Measurements from ENCODE around the gene FANK1.
"Not testable (repeated sequence)": the region's sequence is repeated elsewhere in the genome, so short reads cannot be mapped to it uniquely, and the experiment has no call there.

FANK1 gene

DNA sequence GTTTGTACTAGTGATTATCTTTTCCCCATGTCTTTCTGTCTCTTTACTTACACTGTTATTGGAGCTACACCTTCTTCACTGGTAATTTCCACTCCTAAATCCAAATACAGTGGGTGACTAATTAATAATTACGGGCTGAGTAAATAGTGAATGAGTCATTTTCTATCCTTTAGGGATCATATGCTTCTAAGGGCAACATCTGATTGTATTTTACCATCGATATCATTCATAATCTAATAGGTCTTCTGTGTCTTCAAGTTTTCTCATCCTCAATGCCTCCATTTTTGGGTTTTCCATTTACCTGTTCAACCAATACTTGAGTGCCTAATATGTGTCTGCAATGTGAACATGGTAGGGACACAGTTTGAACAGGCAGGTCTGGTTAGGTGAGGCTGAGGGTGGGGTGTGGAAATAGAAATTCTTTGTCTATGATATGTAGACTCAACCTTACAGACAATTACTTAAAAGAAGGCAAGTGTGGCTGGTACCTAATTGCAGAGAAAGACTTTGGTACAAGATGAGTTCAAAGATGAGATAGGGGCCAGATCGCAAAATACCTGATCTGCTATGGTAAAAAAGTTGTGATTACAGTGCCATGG, 9.4 kb upstream of the FANK1 start:
- DNase-seq, result no peak

GRCh38 chr10:125889441-125889840, 6.9 kb upstream of the FANK1 start:
- not testable (repeated sequence) for DNase-seq

DNA sequence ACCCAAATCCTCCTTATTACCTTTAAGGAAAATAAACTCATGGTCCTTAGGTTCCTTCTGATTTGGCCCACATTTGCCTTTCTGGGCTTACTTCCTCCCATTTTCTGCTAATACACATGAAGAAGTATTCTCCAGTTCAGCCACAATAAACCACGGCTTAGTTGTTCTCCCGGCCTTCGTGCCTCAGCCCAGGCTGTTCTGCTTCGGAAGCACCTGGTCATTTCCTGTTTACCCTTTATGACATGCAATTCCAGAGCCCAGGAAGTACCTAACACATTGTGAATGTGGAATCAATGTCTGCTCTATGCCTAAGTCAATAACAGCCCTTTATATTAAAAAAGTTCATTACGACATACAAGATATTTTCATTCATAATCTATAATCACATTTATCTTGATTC, 4.0 kb upstream of the FANK1 start:
- not testable (repeated sequence) for DNase-seq

DNA sequence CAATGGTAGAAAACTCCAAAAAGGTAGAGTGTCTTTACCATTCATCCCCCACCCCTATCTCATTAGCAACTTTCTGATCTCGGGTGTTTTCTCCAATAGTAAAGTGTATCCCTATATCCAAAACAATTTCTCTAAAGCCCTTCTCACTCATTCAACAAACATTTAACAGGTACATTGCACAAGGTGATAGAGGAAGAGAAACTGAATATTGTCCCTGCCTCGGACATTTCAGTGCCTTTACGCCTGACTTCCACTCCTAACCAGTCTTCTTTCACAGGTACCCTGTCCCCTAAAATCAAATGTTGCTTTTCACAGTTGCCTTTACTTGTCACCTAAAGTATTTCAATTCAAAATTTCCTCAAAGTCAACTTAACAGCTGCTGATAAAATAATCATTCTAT, 2.2 kb upstream of the FANK1 start:
- not testable (repeated sequence) for DNase-seq

GRCh38 chr10:125895130-125896087, 955 bp upstream of the FANK1 start:
- peak in 50 of 56 donors; percentile 10 to 75 (median 40) for DNase-seq

GRCh38 chr10:125897317-125897716, 953 bp downstream of the FANK1 start:
- not testable (repeated sequence) for DNase-seq

DNA sequence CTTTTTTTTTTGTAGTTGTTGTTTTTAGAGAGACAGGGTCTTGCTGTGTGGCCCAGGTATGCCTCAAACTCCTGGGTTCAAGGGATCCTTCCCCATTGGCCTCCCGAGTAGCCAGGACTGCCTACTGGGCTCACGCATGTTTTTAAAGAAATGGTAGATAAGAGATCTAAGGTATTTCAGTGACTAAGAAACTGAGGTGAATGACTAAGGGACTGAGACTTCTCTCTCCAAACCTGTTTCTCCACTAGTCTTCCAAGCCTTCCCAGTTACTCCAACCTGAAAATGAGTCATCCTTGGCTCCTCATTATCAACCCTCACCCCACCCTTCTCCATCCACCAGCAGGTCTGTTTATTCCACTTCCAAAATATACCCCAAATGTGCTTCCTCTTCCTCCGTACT, 4.6 kb downstream of the FANK1 start:
- not testable (repeated sequence) for DNase-seq

- DNase-seq, result not testable (repeated sequence)
Observed at GRCh38 chr10:125903135-125903640, 6.8 kb downstream of the FANK1 start.

DNA sequence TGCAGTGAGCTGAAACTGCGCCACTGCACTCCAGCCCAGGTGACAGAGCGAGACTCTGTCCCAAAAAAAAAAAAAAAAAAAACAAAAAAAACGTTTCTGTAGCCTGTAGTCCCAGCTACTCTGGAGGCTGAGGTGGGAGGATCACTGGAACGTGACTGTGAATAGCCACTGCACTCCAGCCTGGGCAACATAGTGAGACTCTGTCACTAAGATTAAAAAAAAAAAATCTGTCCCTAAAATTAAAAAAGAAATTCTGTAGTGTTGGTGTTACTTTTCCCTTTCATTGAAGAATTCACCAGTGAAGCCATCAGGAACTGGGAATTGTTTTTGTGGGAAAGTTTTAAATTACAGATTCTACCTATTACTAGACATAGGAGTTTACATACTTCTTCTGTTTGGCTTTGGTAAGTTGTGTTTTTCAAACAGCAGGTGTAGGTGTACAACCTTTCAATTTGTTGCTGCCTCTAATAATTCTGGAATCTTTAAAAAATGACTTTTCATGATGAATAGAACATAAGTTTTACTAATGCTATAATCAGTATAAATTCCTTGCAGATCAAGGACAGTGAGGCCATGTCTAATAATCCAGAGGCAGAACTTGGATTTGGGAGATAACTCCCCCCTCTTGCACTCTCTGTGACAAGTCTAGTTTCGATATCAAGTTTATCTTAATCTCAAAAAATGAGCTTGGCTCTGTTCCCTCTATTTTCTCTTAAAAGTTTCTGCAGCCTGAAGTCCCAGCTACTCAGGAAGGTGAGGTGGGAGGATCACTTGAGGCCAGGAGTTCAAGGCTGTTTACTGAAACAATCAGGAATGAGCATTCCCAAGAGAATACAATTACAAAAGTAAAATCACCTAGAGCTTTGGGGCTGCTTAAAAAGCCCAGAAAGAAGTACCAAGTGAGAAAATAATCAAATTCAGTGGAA, 9.0 kb downstream of the FANK1 start:
- DNase-seq, result not testable (repeated sequence)

DNA sequence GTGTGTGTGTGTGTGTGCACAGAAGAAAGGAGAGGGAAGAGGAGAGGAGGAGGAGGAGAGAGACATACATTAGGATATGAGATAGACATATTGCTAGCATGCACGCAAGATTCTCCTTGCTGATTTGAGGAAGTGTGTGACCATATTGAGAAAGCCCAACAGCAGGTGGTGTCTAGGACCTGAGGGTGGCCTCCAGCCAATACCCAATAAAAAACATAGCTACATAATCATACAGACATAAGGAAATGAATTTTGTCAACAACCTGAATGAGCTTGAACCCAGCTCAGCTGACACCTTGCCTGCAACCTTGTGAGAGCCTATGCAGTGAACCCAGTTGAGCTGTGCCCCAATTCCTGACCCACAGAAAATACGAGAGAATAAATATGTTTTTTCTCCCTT, 11.2 kb downstream of the FANK1 start:
- DNase-seq, result not testable (repeated sequence)

GRCh38 chr10:125908813-125909212, 12.4 kb downstream of the FANK1 start:
- DNase-seq, result not testable (repeated sequence)

DNA sequence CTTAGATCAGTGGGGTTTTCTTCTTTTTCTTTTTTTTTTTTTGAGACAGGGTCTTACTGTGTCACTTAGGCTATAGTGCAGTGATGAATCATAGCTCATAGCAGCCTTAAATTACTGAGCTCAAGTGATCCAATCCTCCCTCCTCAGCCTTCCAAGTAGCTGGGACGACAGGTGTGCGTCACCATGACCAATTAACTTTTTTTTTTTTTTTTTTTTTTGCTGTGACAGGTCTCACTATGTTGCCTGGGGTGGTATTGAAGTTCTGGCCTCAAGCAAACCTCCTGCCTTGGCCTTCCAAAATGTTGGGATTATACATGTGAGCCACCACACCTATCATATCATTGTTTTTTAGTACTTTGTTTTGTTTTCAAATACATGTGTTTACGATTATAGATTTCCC, 13.1 kb downstream of the FANK1 start:
- not testable (repeated sequence) for DNase-seq

GRCh38 chr10:125911145-125911544, 14.8 kb downstream of the FANK1 start:
- no peak for DNase-seq

- no peak for DNase-seq
Observed at GRCh38 chr10:125911990-125912389, 15.6 kb downstream of the FANK1 start.

DNA sequence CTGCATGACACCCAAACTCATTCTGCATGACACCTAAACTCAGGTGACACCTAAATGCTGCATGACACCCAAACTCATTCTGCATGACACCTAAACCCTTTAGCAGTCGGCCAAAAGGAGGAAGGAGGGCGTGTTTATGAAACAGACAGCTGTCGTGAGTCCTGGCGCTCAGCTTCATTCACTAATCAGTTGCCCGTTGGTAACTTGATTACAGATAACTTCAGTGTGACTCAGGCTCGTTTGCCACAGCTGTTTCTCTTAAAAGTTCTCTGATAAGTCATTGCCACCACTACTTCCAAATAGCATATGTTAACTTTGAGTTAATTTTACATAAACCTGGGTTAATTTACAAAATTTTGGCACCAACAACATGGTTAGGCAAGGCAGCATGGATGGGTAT, 16.9 kb downstream of the FANK1 start:
- not testable (repeated sequence) for DNase-seq

- DNase-seq, result no peak
Observed at GRCh38 chr10:125916977-125917376, 20.6 kb downstream of the FANK1 start.

DNA sequence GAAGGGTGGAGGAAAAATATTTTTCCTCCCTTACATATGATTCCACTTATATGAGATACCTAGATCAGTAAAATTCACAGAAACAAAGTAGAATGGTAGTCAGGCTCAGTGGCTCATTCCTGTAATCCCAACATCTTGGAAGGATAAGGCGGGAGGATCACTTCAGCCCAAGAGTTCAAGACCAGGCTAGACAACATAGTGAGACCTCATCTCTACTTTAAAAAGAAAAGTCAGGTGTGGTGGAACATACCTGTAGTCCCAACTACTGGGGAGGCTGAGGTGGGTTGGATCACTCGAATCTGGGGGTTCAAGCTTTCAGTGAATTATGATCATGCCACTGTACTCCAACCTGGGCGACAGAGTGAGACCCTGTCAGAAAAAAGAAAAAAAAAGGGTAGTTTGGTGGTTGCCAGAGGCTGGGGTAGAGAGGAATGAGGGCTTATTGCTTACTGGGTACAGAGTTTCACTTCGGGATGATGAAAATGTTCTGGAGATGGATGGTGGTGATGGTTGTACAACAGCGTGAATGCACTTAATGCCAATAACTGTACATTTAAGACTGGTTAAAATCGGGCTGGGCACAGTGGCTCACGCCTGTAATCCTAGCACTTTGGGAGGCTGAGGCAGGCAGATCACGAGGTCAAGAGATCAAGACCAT, 21.5 kb downstream of the FANK1 start:
- DNase-seq, result not testable (repeated sequence)

DNA sequence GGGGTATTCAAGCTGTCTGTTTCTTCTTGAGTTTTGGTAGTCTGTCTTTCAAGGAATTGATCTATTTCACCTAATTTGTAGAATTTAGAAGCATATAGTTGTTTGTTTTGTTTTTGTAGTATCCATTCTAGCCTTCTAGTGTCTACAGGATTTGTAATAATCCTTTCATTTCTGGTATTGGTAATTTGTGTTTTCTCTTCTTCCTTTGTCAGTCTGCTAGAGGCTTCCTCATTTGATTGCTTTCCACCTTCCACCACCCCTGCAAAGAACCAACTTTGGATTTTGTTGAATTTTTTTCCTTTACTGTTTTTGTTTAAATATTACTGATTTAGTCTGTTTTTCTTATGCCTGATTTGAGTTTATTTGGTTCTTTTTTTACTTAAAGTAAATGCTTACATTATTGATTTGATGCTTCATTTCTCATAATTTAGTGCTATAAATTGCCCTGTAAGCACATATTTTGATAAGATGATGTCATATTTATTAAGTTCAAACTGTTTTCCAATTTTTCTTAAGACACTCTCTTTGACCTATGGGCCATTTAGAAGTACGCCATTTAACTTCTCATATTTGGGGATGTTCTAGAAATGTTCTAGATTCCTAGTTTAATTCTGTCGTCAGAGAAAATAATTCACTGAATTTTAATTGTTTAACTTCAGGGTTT, 25.4 kb downstream of the FANK1 start:
- DNase-seq, result not testable (repeated sequence)

- DNase-seq, result no peak
Observed at GRCh38 chr10:125925262-125925834, 29.0 kb downstream of the FANK1 start.

DNA sequence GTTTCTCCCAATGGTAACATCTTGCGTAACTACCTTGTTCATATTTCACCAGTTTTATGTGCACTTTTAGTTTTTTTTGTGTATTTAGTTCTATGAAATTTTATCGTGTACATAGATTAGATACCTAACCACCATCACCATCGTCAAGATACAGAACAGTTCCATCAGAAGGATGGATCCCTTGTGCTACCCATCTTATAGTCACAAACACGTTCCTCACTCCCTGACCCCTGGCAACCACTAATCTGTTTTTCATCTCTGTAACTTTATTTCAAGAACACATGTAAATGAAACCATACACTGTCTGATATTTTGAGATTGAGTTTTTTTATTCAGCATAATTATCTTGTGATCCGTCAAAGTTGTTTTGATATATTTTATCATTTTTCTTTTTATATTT, 29.9 kb downstream of the FANK1 start:
- no peak for DNase-seq
